ENCODE measurements around the gene SAMD3. TPM values are rescaled to one million over a fixed set of nuclear protein-coding genes. Genes with fewer than 3 reads are reported as not detected.

The SAMD3 gene
- total RNA-seq, 1 experiment from 2014 or later, result 0.39 TPM

DNA sequence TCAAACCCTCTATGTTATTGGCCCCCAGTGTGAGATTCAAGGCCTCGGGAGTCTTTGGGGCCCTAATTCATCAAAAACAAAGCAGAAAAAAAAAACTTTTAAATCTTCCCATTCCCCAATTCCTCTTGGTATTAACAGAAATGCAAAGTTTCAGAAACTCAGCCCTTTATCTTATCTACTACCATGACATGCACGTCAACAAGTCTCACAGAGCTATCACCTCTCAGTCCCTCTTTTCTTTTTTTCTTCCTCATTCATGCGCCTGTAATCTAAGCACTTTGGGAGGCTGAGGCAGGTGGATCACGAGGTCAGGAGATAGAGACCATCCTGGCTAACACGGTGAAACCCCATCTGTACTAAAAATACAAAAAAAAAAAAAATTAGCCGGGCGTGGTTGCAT lies 22.7 kb downstream of the SAMD3 start:
- Histone ChIP-seq H3K9me3 (ENCODE audit: control insufficient read depth, low read depth, low read length) (no peaks in the 10 kb centered on the region), H2BK12ac (ENCODE audit: insufficient read length, low read depth, low read length) (no peak overlapping the region), H3K27ac (ENCODE audit: insufficient read length, low read depth, low read length) (no peak overlapping the region), H3K79me1 (ENCODE audit: insufficient read depth, low read depth, low read length, poor library complexity, severe bottlenecking) (no peaks in the 10 kb centered on the region), H3K14ac (ENCODE audit: insufficient read depth, low read length) (no peak overlapping the region), H2AK5ac (ENCODE audit: insufficient read length, low read length) (no peak overlapping the region), H3K9ac (ENCODE audit: extremely low read depth, insufficient read length, low read length) (no peak overlapping the region), H3K4me2 (ENCODE audit: insufficient read depth, insufficient read length, low read length) (no peak overlapping the region), H2AFZ (ENCODE audit: low read length) (no peak overlapping the region), H3K79me2 (ENCODE audit: insufficient read depth, low read length) (no peaks in the 10 kb centered on the region), H3K23ac (ENCODE audit: insufficient read length, low read depth, low read length) (no peak overlapping the region), H3K56ac (ENCODE audit: insufficient read length, low read depth, low read length) (no peak overlapping the region), H3K23me2 (ENCODE audit: insufficient read length, low read depth, low read length, poor library complexity, severe bottlenecking) (no peaks in the 10 kb centered on the region), H3K4me1 (ENCODE audit: insufficient read depth, low read length) (peaks cover 15% of the 10 kb centered on the region), H3K4ac (ENCODE audit: low read depth, low read length) (no peak overlapping the region), H2BK120ac (ENCODE audit: low read depth, low read length, poor library complexity, severe bottlenecking) (no peak overlapping the region), H4K5ac (ENCODE audit: insufficient read length, low read depth, low read length) (no peak overlapping the region), H2BK20ac (ENCODE audit: low read depth, low read length, poor library complexity, severe bottlenecking) (no peak overlapping the region), H3K18ac (ENCODE audit: insufficient read length, low read depth, low read length) (no peak overlapping the region), H3T11ph (ENCODE audit: low read length) (no peak overlapping the region), H2BK5ac (ENCODE audit: insufficient read length, low read length) (no peak overlapping the region), H4K91ac (ENCODE audit: insufficient read length, low read depth, low read length) (no peak overlapping the region), H2BK15ac (ENCODE audit: low read depth, low read length) (no peak overlapping the region), H4K8ac (replicated peaks; ENCODE audit: insufficient read length, low read depth, low read length) (no peak overlapping the region), H4K20me1 (ENCODE audit: control insufficient read depth, insufficient read depth, insufficient read length) (no peaks in the 10 kb centered on the region), H3K27me3 (ENCODE audit: insufficient read depth, low read length) (no peaks in the 10 kb centered on the region)
- no CpG with 5 or more reads among the region's 7 CpGs for WGBS (ENCODE audit: extremely low coverage, insufficient read length, low lambda C conversion rate)
- Mint-ChIP-seq H3K4me1 (peaks cover 42 to 43% of the 10 kb centered on the region in 2 experiments), H3K4me3 (no peak overlapping the region), H3K9me3 (peaks cover 5 to 12% of the 10 kb centered on the region in 2 experiments), H3K27me3 (ENCODE audit: low read depth) (no peaks in the 10 kb centered on the region), H3K27ac (no peak overlapping the region), H3K36me3 (ENCODE audit: insufficient read depth in 1 of 3, low read depth in 3 of 3) (peaks cover 9 to 31% (median 21%) of the 10 kb centered on the region in 3 experiments)
- DNase-seq, result no peak
- TF ChIP-seq, protein P1, sequence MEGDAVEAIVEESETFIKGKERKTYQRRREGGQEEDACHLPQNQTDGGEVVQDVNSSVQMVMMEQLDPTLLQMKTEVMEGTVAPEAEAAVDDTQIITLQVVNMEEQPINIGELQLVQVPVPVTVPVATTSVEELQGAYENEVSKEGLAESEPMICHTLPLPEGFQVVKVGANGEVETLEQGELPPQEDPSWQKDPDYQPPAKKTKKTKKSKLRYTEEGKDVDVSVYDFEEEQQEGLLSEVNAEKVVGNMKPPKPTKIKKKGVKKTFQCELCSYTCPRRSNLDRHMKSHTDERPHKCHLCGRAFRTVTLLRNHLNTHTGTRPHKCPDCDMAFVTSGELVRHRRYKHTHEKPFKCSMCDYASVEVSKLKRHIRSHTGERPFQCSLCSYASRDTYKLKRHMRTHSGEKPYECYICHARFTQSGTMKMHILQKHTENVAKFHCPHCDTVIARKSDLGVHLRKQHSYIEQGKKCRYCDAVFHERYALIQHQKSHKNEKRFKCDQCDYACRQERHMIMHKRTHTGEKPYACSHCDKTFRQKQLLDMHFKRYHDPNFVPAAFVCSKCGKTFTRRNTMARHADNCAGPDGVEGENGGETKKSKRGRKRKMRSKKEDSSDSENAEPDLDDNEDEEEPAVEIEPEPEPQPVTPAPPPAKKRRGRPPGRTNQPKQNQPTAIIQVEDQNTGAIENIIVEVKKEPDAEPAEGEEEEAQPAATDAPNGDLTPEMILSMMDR (conservative IDR thresholded peaks at IDR 0.05), result no peak
